Measurements from ENCODE around the gene CRYBB2. TPM values are rescaled to one million over a fixed set of nuclear protein-coding genes. Genes with fewer than 3 reads are reported as not detected.
A peak's percentile ranks its signal among the peaks of the same experiment; 100 is the strongest.
"Not testable (repeated sequence)": the region's sequence is repeated elsewhere in the genome, so short reads cannot be mapped to it uniquely, and the experiment has no call there.

Gene CRYBB2
- total RNA-seq, 2 donors from 2014 or later = 0.29 TPM; not detected in 1

- intact Hi-C loops (cut with DNase I) = no loop called here
- DNase-seq (no peak), ATAC-seq (no peak)
Observed at GRCh38 chr22:25223269-25223850, 3.9 kb downstream of the CRYBB2 start.

- intact Hi-C loops (cut with DNase I) = no loop called here
- ATAC-seq (no peak), DNase-seq (no peak)
Observed at GRCh38 chr22:25228822-25229221, 9.4 kb downstream of the CRYBB2 start.

DNA sequence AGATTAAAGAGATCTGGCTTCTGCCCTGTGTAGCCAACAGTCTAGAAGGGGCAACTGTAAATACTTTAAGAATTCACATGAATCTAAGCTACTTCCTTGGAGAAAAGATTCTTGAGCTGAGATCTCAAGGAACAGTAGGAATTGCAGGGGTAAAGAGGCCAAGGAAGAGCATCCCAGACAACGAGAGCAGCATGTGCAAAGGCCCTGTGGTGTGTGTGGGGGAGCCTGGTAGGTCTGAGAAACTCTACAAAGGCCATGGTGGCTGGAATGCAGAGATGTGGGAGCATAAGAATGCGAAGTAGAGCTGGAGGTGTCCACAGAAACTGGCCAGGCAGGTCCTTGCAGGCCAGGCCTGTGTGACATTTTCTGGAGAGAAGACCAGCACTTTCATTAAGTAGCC is 11.3 kb downstream of the CRYBB2 start:
- DNase-seq; intact Hi-C loops (cut with DNase I); ATAC-seq: not testable (repeated sequence)

GRCh38 chr22:25232301-25232700 is 12.9 kb downstream of the CRYBB2 start:
- no peak for DNase-seq
- no peak for ATAC-seq
- intact Hi-C loops (cut with DNase I) = no loop called here

GRCh38 chr22:25233706-25234105 is 14.3 kb downstream of the CRYBB2 start:
- intact Hi-C loops (cut with DNase I); ATAC-seq; DNase-seq: not testable (repeated sequence)

GRCh38 chr22:25235547-25236290 is 16.3 kb downstream of the CRYBB2 start:
- intact Hi-C loops (cut with DNase I) = no loop called here

GRCh38 chr22:25236417-25236816 is 17.0 kb downstream of the CRYBB2 start:
- DNase-seq (no peak), ATAC-seq (no peak)
- intact Hi-C loops (cut with DNase I) = no loop called here

More at GRCh38 chr22:25235547-25236290, 16.3 kb downstream of the CRYBB2 start:
- ATAC-seq (peak; percentile 91 to 94), DNase-seq (peak; percentile 81)

GRCh38 chr22:25237503-25237902 is 18.1 kb downstream of the CRYBB2 start:
- DNase-seq = no peak
- intact Hi-C loops (cut with DNase I) = no loop called here
- ATAC-seq = no peak

DNA sequence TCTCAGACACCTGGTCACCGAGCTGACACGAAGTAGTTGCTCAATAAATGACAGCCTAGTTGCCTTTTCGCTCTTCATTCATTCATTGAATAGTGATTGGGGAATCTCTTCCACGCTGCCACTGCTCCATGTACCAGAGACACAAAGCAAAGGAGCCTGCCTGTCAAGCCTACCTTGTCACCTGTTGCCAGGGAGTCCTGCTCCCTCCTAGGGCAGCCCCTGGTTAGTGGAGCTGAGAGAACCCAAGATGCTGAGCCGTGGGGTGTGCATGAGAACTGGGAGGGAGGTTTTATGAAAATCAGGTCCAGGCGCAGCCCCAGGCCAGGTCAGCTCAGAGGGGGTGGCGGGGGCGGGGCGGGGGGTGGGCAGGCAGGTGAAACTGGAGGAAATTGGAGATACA is 18.6 kb downstream of the CRYBB2 start:
- intact Hi-C loops (cut with DNase I); ATAC-seq; DNase-seq: not testable (repeated sequence)

- DNase-seq; ATAC-seq; intact Hi-C loops (cut with DNase I): not testable (repeated sequence)
Observed at GRCh38 chr22:25255169-25255568, 35.7 kb downstream of the CRYBB2 start.

DNA sequence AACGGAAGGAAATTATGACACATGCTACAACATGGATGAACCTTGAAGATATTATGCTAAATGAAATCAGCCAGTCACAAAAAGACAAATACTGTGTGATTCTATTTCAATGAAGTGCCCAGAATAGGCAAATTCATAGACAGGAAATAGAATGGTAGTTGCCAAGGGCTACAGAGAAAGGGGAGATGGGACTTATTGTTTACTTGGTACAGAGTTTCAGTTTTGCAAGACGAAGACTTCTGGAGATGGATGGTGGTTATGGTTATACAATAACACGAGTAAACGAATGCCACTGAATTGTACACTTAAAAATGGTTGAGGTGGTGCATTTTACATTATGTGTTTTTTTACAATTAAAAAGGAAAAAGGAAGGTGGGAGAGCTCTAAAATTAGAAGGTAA is 48.1 kb downstream of the CRYBB2 start:
- DNase-seq; intact Hi-C loops (cut with DNase I); ATAC-seq: not testable (repeated sequence)

GRCh38 chr22:25268902-25269301 is 49.5 kb downstream of the CRYBB2 start:
- intact Hi-C loops (cut with DNase I); ATAC-seq; DNase-seq: not testable (repeated sequence)

DNA sequence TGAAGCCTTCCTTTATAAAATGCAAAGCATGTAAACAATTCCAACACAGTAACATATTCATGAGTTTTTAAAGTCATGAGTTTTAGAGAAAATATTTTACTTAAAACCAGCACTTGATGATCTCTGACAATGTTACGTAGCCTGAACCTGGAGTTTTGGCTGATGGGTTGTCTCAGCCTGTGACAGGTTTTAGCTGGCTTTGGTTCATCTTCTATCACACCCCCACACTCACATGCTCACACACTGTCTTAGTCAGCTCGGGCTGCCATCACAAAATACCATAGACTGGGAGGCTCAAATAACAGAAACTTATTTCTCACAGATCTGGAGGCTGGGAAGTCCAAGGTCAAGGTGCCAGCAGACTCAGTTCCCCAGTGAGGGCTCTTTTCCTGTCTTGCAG is 50.6 kb downstream of the CRYBB2 start:
- ATAC-seq; intact Hi-C loops (cut with DNase I); DNase-seq: not testable (repeated sequence)

DNA sequence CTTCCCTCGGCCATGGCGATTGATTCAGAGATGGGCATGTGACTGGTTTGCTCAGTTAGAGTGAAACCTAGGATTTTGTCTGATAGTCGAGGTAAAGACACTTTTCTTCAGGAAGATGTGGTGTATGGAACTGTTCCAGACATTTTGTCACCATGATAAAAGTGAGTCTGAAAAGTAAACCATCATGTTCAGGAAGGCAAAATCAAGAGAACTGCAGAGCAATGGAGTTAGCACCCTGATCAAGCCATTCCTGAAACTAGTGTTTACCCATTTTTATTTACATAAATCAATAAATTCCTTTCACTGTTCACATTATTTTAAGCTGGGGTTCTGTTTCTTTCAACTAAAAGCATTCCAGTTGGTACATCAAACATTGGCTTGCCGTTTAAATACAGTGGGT is 53.8 kb downstream of the CRYBB2 start:
- DNase-seq; ATAC-seq; intact Hi-C loops (cut with DNase I): not testable (repeated sequence)

GRCh38 chr22:25273928-25274327 is 54.5 kb downstream of the CRYBB2 start:
- ATAC-seq; intact Hi-C loops (cut with DNase I): not testable (repeated sequence)

GRCh38 chr22:25280118-25280517 is 60.7 kb downstream of the CRYBB2 start:
- DNase-seq; ATAC-seq; intact Hi-C loops (cut with DNase I): not testable (repeated sequence)

More at GRCh38 chr22:25273928-25274327, 54.5 kb downstream of the CRYBB2 start:
- DNase-seq = not testable (repeated sequence)
